GM20431 (cell line): ENCODE results near the gene TGOLN2.

Experiments used
- in situ Hi-C: fragments of 300-500 bp; cut with MseI, MboI; formaldehyde crosslinking; loops from one replicate; pipeline ENCODE4 v1.15.0; 2020; ENCODE audit warnings: low sequenced_read_pairs; ENCODE audit not compliant: unreplicated experiment

TGOLN2 gene

GRCh38 chr2:85275984-85276540 is 51.7 kb downstream of the TGOLN2 start:
- in situ Hi-C loops = loop anchor here (25.0 kb wide), 2 partner anchors 214 to 789 kb away; no protein-coding TSS in a partner anchor

GRCh38 chr2:85273738-85274731 is 53.8 kb downstream of the TGOLN2 start:
- in situ Hi-C loops = no loop called here

DNA sequence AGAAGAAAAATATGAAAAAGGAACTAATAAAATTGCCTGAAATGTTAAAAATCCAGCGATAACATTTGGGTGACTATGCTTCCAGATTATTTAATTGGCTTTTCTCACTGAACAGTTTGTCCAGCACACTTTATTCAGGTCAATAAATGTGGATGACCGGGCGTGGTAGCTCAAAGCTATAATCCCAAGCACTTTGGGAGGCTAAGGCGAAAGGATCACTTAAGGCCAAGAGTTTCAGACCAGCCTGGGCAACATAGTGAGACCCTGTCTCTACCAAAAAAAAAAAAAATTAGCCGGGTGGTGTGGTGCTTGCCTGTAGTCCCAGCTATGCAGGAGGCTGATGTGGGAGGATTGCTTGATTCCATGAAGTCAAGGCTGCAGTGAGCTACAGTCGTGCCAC is 55.4 kb downstream of the TGOLN2 start:
- in situ Hi-C loops = no loop called here

GRCh38 chr2:85269959-85270358 is 57.8 kb downstream of the TGOLN2 start:
- in situ Hi-C loops = no loop called here
